Body of pancreas (tissue), 4 donors: Measurements from ENCODE around the gene KIDINS220. TPM values are rescaled to one million over a fixed set of nuclear protein-coding genes. Genes with fewer than 3 reads are reported as not detected.

Experiments
- ATAC-seq: fragments of 150-250 bp; one replicate; pipeline ENCODE4 v1.9.1; 2016
- DNase-seq, 4 donors: peaks; one replicate each; pipeline ENCODE4 v3.0.0-alpha.2; 2019
- H3K27ac ChIP-seq, 4 donors: fragments of 200-600 bp; sonication (generic); 1 replicate in 3 of 4; 2 replicates in 1 of 4; pipeline versions ENCODE4 v1.5.1 to v1.6.1; 2016 to 2019; ENCODE audit warnings: mild to moderate bottlenecking in 1 of 4, mixed read lengths in 1 of 4, moderate library complexity in 1 of 4
- H3K27me3 ChIP-seq, 2 donors: fragments of 200-600 bp; sonication (generic); one replicate each; pipeline ENCODE4 v1.6.0; 2016; ENCODE audit warnings: mild to moderate bottlenecking in 1 of 2
- H3K36me3 ChIP-seq, 2 donors: fragments of 200-600 bp; sonication (generic); replicated peaks in 1 of 2; 2 replicates each; pipeline ENCODE4 v1.5.1; 2016; ENCODE audit warnings: low read depth in 2 of 2; ENCODE audit not compliant: insufficient read depth in 1 of 2
- H3K4me1 ChIP-seq: fragments of 200-600 bp; sonication (generic); one replicate; pipeline ENCODE4 v1.6.0; 2016
- H3K4me3 ChIP-seq, 2 donors: fragments of 200-600 bp; sonication (generic); 1 replicate in 1 of 2; 2 replicates in 1 of 2; pipeline ENCODE4 v1.5.1; 2016 to 2019
- H3K9me3 ChIP-seq, 3 donors: fragments of 200-600 bp; sonication (generic); 1 replicate in 2 of 3; 2 replicates in 1 of 3; pipeline ENCODE4 v1.5.1; 2016
- CTCF ChIP-seq, 7 experiments: fragments of 450-650 bp in 4 of 7; fragments of 200-600 bp in 3 of 7; sonication (generic) in 3 of 7; IDR thresholded peaks; one replicate each; pipeline ENCODE4 v1.5.1; 2016 to 2019; ENCODE audit warnings: antibody characterized with exemption in 7 of 7
- POLR2A ChIP-seq, 3 donors: fragments of 450-650 bp; IDR thresholded peaks; one replicate each; pipeline ENCODE4 v1.6.1; 2016; ENCODE audit warnings: antibody characterized with exemption in 3 of 3, mild to moderate bottlenecking in 2 of 3
- WGBS, 2 donors: methylation state at CpG; one replicate each; pipeline ENCODE4 v1.1.5; 2017; 5-methylcytosine and 5-hydroxymethylcytosine counted together
- intact Hi-C: fragments of 100-400 bp; cut with DNase I; formaldehyde crosslinking; loops from one replicate; pipeline ENCODE4 v1.15.1; 2023
- total RNA-seq, 2 donors: library from RNA; depleted of rRNA; stranded (reverse); fragments of >200 nt; gene quantifications; one replicate each; pipeline ENCODE4 v1.1.0, GENCODE V29; 2016

Gene KIDINS220
- total RNA-seq, 2 donors from 2014 or later: 43.6 to 45.2 TPM

DNA sequence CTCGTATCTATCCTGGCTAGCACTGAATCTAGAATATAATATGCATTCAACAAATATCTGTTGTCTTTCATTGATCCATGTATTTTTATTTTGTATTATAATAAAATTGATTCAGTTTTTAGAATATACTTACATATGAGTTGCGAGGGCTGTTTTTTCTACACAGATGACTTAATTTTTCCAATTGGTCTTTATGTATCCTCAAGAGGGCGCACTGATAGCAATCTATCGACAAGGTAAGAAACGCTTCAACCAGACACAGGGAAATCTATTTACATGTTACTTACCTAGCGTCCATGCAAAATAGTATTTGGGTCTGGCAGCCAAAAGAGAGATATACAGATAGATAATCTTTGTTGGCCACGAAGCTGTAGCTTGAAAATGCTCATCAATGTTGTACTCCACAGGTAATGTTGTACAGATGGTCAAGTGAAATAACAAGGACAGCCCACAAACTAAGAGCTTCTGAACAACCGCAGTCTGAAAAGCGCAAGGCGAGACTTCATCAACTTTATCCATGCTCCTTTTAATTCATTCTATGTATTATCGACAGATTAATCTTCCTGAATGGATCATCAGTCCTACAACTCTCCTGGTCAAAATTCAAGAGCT, 35.5 kb upstream of the KIDINS220 start:
- no peaks in the 10 kb centered on the region for H3K9me3 ChIP-seq
- no peak overlapping the region for H3K4me3 ChIP-seq
- WGBS, 2 donors: 30 to 37% methylated on average over 11 of the region's 11 CpGs
- no peak for TF ChIP-seq POLR2A (IDR thresholded peaks at IDR 0.05)
- TF ChIP-seq CTCF (IDR thresholded peaks at IDR 0.05): peak; percentile 9 to 60 (median 52)
- H3K4me1 ChIP-seq: no peaks in the 10 kb centered on the region
- no peaks in the 10 kb centered on the region for H3K36me3 ChIP-seq
- ATAC-seq: no peak
- no peak overlapping the region for H3K27ac ChIP-seq
- DNase-seq: peak in 1 of 4 donors; percentile 13
- intact Hi-C loops: no loop called here
- H3K27me3 ChIP-seq: no peaks in the 10 kb centered on the region

GRCh38 chr2:8870441-8870840, 33.0 kb upstream of the KIDINS220 start:
- ATAC-seq: no peak

DNA sequence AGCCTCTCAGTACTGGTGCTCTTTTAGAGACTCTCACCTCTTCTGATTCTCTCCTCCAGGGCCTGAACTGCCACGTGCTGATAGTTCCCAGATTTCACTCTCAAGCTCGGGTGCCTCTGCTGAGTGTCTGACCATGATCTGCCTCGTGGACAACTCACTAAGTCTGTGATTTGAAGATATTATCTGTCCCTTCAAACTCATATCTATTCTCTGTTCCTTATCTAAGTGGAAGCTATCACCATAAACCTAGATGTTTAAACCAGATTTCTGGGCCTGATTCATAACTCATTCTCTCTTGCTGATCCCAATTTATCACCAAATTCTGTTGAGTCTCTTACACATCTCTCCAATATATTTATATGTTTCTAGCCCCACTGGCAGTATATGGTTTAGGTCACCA, 29.9 kb upstream of the KIDINS220 start:
- Histone ChIP-seq H3K9me3 (no peaks in the 10 kb centered on the region), H3K4me3 (no peak overlapping the region), H3K27me3 (no peaks in the 10 kb centered on the region), H3K4me1 (no peaks in the 10 kb centered on the region), H3K36me3 (no peaks in the 10 kb centered on the region), H3K27ac (no peak overlapping the region)
- intact Hi-C loops: no loop called here
- ATAC-seq (no peak), DNase-seq (no peak)
- TF ChIP-seq POLR2A (IDR thresholded peaks at IDR 0.05): no peak
- TF ChIP-seq CTCF (IDR thresholded peaks at IDR 0.05): no peak
- WGBS, 2 donors: 66 to 75% methylated on average over 3 of the region's 3 CpGs

More at GRCh38 chr2:8870441-8870840, 33.0 kb upstream of the KIDINS220 start:
- Histone ChIP-seq H3K27ac (no peak overlapping the region), H3K4me1 (no peaks in the 10 kb centered on the region), H3K27me3 (no peaks in the 10 kb centered on the region), H3K9me3 (no peaks in the 10 kb centered on the region), H3K4me3 (no peak overlapping the region), H3K36me3 (no peaks in the 10 kb centered on the region)
- no peak for DNase-seq
- 75 to 81% methylated on average over 2 of the region's 2 CpGs for WGBS, 2 donors
- intact Hi-C loops: no loop called here
- TF ChIP-seq CTCF (IDR thresholded peaks at IDR 0.05) (no peak), POLR2A (IDR thresholded peaks at IDR 0.05) (no peak)

DNA sequence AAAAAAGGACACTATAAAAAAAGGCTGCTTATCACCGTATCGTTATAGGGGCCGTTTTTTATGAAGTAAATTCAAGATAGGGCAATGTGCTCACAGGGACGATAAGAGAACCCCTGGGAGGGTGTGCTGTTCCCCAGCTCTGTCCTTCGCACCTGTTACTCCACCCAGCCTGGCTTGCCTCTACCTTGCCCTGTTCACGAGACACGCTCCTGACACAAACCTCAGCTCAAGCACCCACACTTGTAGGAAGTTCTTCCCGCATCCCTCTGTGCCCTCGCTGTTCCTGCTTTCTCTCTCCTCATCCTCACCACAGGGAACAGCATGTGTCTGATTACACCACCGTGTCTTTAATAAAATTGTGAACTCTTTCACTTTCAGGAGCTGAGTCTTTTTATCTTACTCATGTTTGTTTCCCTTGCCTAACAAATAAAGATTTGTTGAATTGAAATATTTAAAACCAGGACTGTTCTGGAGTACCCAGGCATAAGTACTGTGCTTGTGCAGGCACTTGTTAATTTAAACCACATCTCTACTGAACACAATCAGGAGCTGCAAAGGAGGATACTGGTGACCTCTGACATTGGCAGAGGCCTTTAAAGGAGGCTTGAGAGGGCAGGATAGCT, 26.0 kb upstream of the KIDINS220 start:
- no peak for DNase-seq
- 50 to 62% methylated on average over 10 of the region's 10 CpGs for WGBS, 2 donors
- H3K4me3 ChIP-seq: no peak overlapping the region
- no peaks in the 10 kb centered on the region for H3K27me3 ChIP-seq
- no peak for ATAC-seq
- no peaks in the 10 kb centered on the region for H3K9me3 ChIP-seq
- intact Hi-C loops: no loop called here
- no peaks in the 10 kb centered on the region for H3K4me1 ChIP-seq
- H3K27ac ChIP-seq: no peak overlapping the region
- no peaks in the 10 kb centered on the region for H3K36me3 ChIP-seq
- TF ChIP-seq POLR2A (IDR thresholded peaks at IDR 0.05) (no peak), CTCF (IDR thresholded peaks at IDR 0.05) (no peak)

DNA sequence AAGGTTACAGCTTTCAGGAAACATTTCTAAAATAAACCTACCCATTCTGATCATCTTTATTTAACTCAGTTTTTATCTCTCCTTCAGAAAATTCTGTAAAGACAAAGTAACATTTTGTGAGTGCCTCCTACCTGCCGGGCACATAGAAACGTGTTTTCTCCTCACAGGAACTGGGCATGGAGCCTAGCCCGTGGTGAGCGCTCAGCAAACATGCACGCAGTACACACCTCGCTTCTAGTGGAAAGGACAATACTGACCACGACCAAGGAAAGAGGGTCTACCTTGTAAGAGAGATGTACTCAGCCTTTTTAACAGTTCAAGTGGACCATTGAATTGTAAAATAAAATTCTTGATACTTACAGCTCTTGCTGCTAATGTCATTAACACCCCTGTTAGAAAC, 24.8 kb upstream of the KIDINS220 start:
- no peaks in the 10 kb centered on the region for H3K4me1 ChIP-seq
- intact Hi-C loops: no loop called here
- H3K4me3 ChIP-seq: no peak overlapping the region
- no peaks in the 10 kb centered on the region for H3K27me3 ChIP-seq
- 71 to 73% methylated on average over 7 of the region's 7 CpGs for whole genome bisulfite sequencing, 2 donors
- H3K9me3 ChIP-seq: no peaks in the 10 kb centered on the region
- ATAC-seq (no peak), DNase-seq (no peak)
- no peak overlapping the region for H3K27ac ChIP-seq
- H3K36me3 ChIP-seq: no peaks in the 10 kb centered on the region
- no peak for TF ChIP-seq CTCF (IDR thresholded peaks at IDR 0.05)
- no peak for TF ChIP-seq POLR2A (IDR thresholded peaks at IDR 0.05)
